Esophagus squamous epithelium (tissue), 5 donors: ENCODE measurements around the gene RPSA. TPM values are rescaled to one million over a fixed set of nuclear protein-coding genes. Genes with fewer than 3 reads are reported as not detected.

Source experiments
- DNase-seq: peaks from one replicate; lab custom pipeline; 2025; lab: John Stamatoyannopoulos, UW
- H3K27ac ChIP-seq, 4 donors: fragments of 200-600 bp; sonication (generic); one replicate each; pipeline ENCODE4 v1.5.1; 2016 to 2019; ENCODE audit warnings: mild to moderate bottlenecking in 1 of 4
- H3K27me3 ChIP-seq, 4 donors: fragments of 200-600 bp; sonication (generic); 1 replicate in 3 of 4; 2 replicates in 1 of 4; pipeline versions ENCODE4 v1.5.1 to v1.6.0; 2017 to 2021; ENCODE audit warnings: antibody characterized with exemption in 1 of 4
- H3K36me3 ChIP-seq, 3 donors: fragments of 200-600 bp; sonication (generic); one replicate each; pipeline ENCODE4 v1.5.1; 2016 to 2019
- H3K4me1 ChIP-seq, 3 donors: fragments of 200-600 bp; sonication (generic); one replicate each; pipeline ENCODE4 v1.5.1; 2017 to 2019
- H3K4me3 ChIP-seq, 4 donors: fragments of 200-600 bp; sonication (generic); 1 replicate in 3 of 4; 2 replicates in 1 of 4; pipeline ENCODE4 v1.5.1; 2016 to 2019; ENCODE audit warnings: mild to moderate bottlenecking in 2 of 4, moderate library complexity in 1 of 4
- H3K9me3 ChIP-seq, 3 donors: fragments of 200-600 bp; sonication (generic); one replicate each; pipeline ENCODE4 v1.5.1; 2016 to 2019
- POLR2A ChIP-seq, 4 donors: fragments of 450-650 bp; IDR thresholded peaks; one replicate each; pipeline ENCODE4 v1.6.1; 2017; ENCODE audit warnings: antibody characterized with exemption in 4 of 4, mild to moderate bottlenecking in 4 of 4, moderate library complexity in 3 of 4
- WGBS, 2 donors: methylation state at CpG; one replicate each; pipeline ENCODE4 v1.1.5; 2018; 5-methylcytosine and 5-hydroxymethylcytosine counted together
- intact Hi-C: fragments of 100-400 bp; cut with DNase I; formaldehyde crosslinking; loops from one replicate; pipeline ENCODE4 v1.15.0; 2022
- total RNA-seq, 4 donors: library from RNA; depleted of rRNA; stranded (reverse); fragments of >200 nt; gene quantifications; one replicate each; pipeline ENCODE4 v1.1.0, GENCODE V29; 2016
- TF ChIP-seq, protein P1 (sequence below), 6 experiments: fragments of 450-650 bp in 4 of 6; fragments of 200-600 bp in 2 of 6; sonication (generic) in 2 of 6; IDR thresholded peaks; one replicate each; pipeline ENCODE4 v1.5.1; 2016 to 2019; ENCODE audit warnings: antibody characterized with exemption in 6 of 6, mild to moderate bottlenecking in 4 of 6, moderate library complexity in 4 of 6
- donor health status: DM: yes; HTN: yes; CAD: no.

The RPSA gene
- total RNA-seq, 4 donors from 2014 or later = 868 to 1,955 (median 1,497) TPM

GRCh38 chr3:39429466-39429865, 22.9 kb downstream of the RPSA start:
- H3K36me3 ChIP-seq = no peaks in the 10 kb centered on the region
- intact Hi-C loops = no loop called here
- H3K27ac ChIP-seq = peak overlapping the region in 1 of 4 donors; percentile 28
- H3K4me1 ChIP-seq = peaks cover 0 to 13% (median 9%) of the 10 kb centered on the region in 3 donors
- no peaks in the 10 kb centered on the region for H3K9me3 ChIP-seq
- no peak for DNase-seq
- no peak overlapping the region for H3K4me3 ChIP-seq
- no peak for TF ChIP-seq POLR2A (IDR thresholded peaks at IDR 0.05)
- TF ChIP-seq, protein P1, sequence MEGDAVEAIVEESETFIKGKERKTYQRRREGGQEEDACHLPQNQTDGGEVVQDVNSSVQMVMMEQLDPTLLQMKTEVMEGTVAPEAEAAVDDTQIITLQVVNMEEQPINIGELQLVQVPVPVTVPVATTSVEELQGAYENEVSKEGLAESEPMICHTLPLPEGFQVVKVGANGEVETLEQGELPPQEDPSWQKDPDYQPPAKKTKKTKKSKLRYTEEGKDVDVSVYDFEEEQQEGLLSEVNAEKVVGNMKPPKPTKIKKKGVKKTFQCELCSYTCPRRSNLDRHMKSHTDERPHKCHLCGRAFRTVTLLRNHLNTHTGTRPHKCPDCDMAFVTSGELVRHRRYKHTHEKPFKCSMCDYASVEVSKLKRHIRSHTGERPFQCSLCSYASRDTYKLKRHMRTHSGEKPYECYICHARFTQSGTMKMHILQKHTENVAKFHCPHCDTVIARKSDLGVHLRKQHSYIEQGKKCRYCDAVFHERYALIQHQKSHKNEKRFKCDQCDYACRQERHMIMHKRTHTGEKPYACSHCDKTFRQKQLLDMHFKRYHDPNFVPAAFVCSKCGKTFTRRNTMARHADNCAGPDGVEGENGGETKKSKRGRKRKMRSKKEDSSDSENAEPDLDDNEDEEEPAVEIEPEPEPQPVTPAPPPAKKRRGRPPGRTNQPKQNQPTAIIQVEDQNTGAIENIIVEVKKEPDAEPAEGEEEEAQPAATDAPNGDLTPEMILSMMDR (IDR thresholded peaks at IDR 0.05) = no peak
- peaks cover 0 to 22% (median 0%) of the 10 kb centered on the region in 4 donors for H3K27me3 ChIP-seq
- WGBS, 2 donors = 87% methylated on average over 10 to 11 of the region's 11 CpGs

GRCh38 chr3:39432342-39432741, 25.8 kb downstream of the RPSA start:
- WGBS, 2 donors = 41 to 61% methylated on average over 5 of the region's 5 CpGs
- Histone ChIP-seq H3K4me1 (peaks cover 0 to 13% (median 9%) of the 10 kb centered on the region in 3 donors), H3K27me3 (peaks cover 0 to 22% (median 0%) of the 10 kb centered on the region in 4 donors), H3K36me3 (no peaks in the 10 kb centered on the region), H3K9me3 (no peaks in the 10 kb centered on the region), H3K27ac (no peak overlapping the region), H3K4me3 (no peak overlapping the region)
- intact Hi-C loops = no loop called here
- TF ChIP-seq, protein P1 (IDR thresholded peaks at IDR 0.05) = no peak
- TF ChIP-seq POLR2A (IDR thresholded peaks at IDR 0.05) = no peak
- no peak for DNase-seq

DNA sequence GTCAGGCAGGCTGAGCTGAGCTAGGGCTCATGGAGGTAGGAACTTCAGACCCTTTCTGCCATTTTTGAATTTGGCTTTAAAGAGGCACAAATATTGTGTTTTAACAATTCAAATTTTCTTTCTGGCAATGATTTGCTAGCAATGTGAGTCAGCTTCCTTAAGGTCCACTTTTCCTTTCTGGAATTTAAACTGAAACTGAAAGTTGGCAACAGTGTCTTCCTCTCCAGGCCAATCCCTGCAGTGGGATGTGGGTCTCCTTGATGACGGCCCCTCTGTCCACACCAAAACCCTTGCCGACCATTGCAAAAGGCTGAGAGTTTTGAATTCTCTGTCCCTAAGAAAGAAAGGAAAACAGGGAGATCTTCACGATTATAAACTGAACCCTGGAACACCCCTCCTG, 27.1 kb downstream of the RPSA start:
- Histone ChIP-seq H3K27ac (peak overlapping the region in 2 of 4 donors; percentile 7 to 34), H3K4me3 (no peak overlapping the region), H3K9me3 (no peaks in the 10 kb centered on the region), H3K27me3 (peaks cover 0 to 18% (median 0%) of the 10 kb centered on the region in 4 donors), H3K36me3 (no peaks in the 10 kb centered on the region), H3K4me1 (peaks cover 0 to 13% (median 9%) of the 10 kb centered on the region in 3 donors)
- DNase-seq = no peak
- TF ChIP-seq POLR2A (IDR thresholded peaks at IDR 0.05) = no peak
- TF ChIP-seq, protein P1 (IDR thresholded peaks at IDR 0.05) = no peak
- 56 to 69% methylated on average over 2 to 3 of the region's 3 CpGs for WGBS, 2 donors
- intact Hi-C loops = no loop called here

DNA sequence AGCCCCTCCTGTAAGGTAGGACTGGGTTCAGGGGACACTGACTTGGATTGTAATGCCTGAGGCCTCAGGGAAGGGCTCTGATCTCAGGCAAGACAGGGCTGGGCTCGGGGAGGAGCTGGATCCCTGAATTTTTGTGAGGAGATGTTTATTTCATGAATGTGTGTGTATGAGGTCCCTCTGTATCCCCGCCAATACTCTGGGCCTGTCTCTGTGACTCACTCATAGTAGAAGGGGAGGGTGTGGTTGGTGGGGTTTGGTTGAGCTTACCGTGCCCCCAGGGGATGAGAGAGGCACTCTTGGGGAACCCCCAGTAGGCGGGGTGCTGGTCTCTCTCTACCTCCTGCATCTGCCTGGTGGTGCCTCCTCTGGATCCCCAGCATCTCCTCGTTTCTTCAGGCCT, 28.1 kb downstream of the RPSA start:
- Histone ChIP-seq H3K27me3 (peaks cover 0 to 10% (median 0%) of the 10 kb centered on the region in 4 donors), H3K9me3 (no peaks in the 10 kb centered on the region), H3K4me3 (no peak overlapping the region), H3K4me1 (peaks cover 0 to 13% (median 9%) of the 10 kb centered on the region in 3 donors), H3K27ac (no peak overlapping the region), H3K36me3 (no peaks in the 10 kb centered on the region)
- 0 to 29% methylated on average over 1 to 3 of the region's 5 CpGs for WGBS, 2 donors
- DNase-seq = no peak
- TF ChIP-seq, protein P1 (IDR thresholded peaks at IDR 0.05) = no peak
- TF ChIP-seq POLR2A (IDR thresholded peaks at IDR 0.05) = no peak
- intact Hi-C loops = no loop called here

DNA sequence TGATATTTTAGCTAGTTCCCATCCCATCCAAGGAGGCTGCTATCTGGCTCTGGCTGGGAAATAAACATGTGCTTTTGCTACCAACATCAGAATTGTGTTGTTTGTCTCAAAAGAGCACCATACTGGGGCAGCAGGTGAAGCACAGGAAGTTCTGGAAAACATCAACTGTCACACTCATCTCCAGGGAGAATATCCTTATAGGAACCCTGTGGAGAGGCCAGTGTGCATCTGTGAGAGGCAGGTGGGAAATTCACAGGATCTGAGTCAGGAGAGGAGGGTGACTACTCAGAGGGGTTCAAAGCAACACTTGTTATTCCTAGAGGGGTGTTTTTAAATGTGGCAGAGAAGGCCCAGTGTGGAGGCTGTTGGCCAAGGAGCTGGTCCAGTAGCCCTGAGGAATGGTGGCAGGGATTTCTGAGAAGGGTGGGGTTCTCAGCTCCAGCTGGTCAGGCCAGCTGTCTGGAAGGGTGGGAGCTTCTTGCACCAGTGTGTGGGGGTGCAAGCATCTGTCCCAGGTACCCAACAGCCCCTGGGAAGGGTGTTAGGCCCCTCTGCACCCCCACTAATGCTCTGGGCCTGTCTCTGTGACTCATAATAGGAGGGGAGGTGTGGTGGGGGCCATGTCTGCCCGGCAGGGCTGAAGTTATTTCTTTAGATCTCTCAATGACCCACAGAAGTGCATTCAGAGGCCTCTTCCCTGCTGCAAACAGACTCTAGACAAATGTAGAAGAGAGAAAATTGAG, 28.7 kb downstream of the RPSA start:
- H3K27ac ChIP-seq = no peak overlapping the region
- TF ChIP-seq, protein P1 (IDR thresholded peaks at IDR 0.05) = no peak
- no peak for TF ChIP-seq POLR2A (IDR thresholded peaks at IDR 0.05)
- H3K4me3 ChIP-seq = no peak overlapping the region
- DNase-seq = no peak
- H3K36me3 ChIP-seq = no peaks in the 10 kb centered on the region
- H3K27me3 ChIP-seq = peaks cover 0 to 4% (median 0%) of the 10 kb centered on the region in 4 donors
- no peaks in the 10 kb centered on the region for H3K9me3 ChIP-seq
- intact Hi-C loops = no loop called here
- peaks cover 0 to 13% (median 9%) of the 10 kb centered on the region in 3 donors for H3K4me1 ChIP-seq
- WGBS, 2 donors = no CpG with 5 or more reads among the region's 1 CpG
